Stimulated activated CD4-positive, alpha-beta T cell treated with anti-CD3 and anti-CD28 coated beads, TNF-alpha, amount 100 ng/mL, for 4 hours (primary cell): ENCODE data around the gene ALDH4A1.

Experiments used
- DNase-seq, 3 experiments: peaks; one replicate each; pipeline ENCODE4 v3.0.0-alpha.2; 2020; ENCODE audit warnings: low read depth in 3 of 3

ALDH4A1 gene

DNA sequence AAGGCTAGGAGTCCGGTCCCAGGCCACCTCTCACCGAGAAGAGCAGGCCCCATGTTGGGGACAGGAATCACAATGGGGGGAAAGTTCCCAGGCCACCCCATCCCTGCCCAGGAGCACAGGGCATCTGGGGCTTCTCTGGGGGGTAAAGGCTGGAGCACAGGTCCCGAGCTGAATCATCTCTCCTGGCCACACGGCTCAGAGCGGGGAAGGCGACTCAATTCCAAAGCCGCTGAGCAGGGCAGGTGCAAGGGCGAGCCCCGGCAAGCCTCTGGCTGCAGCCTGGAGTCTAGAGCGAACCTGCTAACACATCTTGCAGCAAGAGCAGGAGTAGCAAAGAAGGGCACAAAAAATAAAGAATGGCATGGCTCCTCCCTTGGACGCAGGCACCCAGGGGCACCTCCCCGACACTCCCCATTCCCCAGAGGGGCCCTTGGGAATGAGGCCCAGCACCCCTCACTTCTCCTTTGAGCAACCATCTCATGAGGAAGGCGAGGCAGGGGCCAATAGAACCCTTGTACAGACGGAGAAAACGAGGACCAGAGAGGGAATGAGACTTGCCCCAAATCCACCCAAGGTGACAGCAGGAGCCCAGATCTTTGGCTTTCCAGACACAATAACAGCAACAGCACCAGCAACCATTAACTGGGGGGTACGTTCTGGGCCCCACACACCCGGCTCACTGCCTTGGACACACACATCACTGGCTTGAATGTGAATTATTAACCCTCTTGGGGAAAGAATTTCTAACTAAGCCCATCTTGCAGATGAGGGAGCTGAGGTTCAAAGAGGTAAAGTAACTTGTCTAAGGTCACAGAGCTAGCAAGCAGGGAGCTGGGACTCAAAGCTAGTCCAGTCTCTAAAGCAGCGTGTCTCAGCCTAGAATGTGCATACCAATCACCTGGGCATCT lies 20.7 kb upstream of the ALDH4A1 start:
- DNase-seq: no peak

DNA sequence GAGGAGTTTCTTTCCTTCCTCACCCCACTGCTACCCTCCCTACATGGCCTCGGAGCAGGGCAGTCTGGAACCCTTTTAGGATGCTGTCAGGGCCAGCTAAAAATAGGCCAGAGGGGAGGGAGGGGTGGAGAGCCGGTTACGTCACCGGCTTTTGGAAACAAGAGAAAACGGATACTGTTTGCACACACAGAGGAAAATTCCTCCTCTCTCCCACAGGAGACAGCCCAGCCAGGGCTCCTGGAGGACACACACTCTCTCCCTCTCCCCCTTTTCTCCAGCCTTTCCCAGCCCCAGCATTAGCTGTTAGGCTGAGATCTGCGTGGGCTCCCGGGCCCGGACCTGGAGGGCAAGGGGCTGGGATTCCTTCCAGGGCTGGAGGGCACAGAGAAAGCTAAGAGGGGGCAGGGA lies 20.0 kb upstream of the ALDH4A1 start:
- DNase-seq: no peak

DNA sequence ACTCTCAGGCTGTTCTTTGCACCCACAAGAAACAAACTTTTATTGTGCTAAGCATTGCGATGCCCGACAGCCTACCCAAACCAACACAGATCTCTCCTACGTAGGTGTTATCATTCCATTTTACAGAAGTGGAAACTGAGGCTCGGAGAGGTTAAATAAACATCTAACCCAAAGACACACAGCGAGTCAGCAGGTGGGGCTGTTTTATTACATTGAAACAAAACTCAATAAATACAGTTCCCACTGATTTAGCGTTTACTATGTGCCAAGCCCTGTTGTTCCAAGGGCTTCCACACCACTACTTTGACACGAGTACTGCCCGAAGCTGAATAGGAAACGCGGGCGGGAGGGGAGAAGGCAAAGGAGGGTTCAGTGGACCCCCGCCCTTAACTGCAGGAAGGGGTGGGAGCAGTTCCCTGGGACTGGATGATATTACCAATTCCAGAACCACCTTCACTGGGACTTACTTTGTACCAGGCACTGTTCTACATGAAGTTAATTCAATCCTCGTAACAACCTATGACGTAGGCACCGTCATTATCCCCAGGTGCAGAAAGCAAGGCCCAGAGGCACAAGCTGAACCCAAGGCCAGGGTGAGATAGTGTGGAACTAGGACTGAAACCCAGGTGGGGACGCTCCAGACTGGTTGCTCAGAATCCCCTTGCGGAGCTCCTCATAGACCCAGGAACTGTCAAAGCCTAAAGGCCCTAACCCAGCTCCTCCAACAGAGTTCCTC lies 19.3 kb upstream of the ALDH4A1 start:
- DNase-seq: no peak

DNA sequence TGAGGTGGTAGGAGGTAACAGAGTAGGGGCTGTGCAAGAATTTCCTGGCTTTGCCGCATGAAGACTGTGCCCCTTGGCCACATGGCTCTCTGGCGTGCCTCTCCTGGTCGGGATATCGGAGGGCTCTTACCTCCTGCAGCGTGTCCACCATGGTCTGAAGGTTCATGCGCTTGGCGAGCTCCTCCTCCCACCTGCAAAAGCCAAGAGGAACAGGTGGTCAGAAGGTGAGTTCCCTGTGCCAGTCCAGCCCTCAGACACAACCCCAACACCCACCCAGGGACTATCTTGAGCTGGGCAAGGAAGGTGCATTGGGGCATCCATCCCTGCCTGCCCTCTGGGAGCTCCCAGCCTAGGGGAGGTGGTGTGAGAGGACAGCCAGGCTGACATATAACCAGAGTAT lies 18.6 kb upstream of the ALDH4A1 start:
- no peak for DNase-seq

DNA sequence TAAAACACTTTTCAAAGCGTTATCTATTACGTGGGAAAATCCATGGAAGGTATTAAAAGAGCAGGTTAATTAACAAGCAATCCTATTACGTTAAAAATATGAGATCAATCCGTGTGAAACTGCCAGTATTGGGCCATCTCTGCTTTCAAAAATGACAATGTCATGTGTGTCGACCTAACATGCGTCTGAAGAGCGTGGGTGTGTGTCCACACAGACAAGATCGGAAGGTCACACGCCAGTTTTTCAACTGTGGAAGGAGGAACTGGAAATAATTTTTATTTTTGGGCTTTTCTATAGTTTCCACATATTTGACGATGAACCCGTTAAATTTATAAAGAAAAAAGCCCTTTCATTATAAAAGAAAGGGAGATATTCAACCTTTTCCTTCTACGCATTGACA lies 17.6 kb upstream of the ALDH4A1 start:
- no peak for DNase-seq

DNA sequence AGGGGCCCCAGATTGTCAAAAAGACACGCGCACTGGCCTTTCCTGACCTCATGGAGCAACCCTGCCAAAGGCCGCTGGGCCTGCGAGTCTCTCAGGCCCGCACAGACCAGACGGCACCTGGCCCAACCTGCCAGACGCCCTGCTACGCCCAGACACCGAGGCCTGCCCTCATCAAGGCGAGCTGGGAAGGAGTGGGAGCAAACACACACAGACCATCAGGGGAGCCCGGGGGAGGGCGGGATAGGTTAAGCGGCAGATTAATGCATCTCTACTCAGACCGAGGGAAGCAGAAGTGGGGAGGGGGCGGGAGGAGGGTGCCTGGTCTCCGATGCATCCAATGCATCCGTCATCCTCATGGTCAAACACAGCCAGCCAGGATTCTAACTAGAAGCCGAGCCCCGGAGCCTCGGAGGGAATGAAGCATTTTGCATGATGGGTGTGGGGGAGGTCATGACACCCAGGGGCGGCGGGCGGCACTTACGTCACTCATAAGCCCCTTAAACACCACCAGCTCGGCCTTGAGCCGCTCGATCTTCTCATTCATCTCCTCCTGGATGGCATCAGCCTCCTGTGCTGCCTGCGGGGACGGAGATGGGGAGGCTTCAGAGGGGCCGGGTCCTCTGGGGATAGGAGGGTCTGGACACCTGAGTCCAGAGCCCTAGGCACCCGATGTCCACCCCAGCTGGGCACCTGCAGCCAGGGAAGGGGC lies 17.0 kb upstream of the ALDH4A1 start:
- no peak for DNase-seq

DNA sequence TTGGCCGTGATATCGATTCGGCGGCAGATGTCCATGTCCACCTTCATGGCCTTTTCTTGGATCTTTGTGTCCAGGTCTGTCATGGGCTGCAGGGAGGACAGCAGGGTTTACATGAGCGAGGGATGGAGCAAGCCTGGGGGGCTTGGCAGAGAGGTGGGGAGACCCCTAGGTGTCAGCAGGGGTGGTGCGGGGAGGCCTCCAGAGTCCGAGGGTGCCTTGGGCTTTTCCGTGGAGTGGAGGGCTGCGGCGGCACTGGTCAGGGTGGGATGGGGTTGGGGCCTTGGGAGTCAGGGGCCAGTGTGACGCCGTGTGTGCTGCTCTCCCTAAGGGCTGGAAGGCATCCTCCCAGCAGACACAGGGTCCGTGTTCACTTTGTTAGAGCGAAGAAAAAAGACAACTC lies 16.1 kb upstream of the ALDH4A1 start:
- DNase-seq: no peak

DNA sequence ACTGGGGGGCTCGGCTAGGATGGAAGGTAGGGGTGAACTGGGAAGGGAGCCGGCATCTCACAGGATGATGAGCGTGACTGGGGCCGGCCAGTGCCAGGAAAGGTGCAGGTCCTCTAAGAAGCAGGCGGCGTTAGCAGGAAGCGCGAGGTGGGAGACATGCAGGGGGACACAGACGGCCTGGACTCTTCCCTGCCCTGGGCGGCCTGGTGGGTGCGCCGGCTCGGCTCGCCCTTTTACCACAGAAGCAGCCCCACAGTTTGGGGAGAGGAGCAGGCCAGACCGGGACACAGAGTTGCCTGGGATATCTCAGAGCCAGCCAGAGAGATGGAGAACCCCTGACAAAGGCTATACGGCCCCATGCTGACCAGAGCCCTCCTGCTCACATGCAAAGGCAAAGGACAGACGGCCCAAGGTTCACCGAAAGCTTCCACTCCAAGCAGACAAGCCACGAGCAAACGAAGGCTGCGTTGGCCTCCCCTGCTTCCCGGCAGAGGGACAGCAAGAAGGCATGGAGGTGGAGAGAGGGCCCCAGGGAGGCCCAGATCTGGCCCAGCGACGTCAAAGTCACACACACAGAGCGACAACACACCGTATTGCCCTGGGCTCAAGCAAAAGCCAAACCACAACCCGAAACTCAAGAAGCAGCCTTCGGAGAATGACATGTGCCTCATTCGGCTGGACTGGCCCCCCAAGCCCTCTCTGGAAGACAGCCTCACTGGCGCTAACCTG lies 14.9 kb upstream of the ALDH4A1 start:
- no peak for DNase-seq

DNA sequence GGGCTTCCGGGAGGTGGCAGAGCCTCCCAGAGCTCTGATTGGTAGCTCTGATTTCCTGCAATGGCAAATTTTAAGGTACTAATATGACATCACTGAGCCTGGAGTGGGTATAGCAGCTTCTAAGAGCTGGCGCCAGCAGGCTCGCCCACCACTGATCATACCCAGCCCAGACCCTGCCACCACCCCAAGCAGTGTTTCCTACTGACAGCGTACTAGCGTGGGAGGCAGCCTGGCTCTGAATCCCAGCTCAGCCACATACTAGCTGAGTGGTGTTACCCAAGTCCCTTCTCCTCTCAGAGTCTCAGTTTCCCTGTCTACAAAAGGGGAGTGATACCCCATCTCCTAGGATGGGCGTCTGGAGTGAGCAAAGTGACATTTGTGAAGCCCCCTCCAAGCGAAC lies 13.0 kb upstream of the ALDH4A1 start:
- no peak for DNase-seq

DNA sequence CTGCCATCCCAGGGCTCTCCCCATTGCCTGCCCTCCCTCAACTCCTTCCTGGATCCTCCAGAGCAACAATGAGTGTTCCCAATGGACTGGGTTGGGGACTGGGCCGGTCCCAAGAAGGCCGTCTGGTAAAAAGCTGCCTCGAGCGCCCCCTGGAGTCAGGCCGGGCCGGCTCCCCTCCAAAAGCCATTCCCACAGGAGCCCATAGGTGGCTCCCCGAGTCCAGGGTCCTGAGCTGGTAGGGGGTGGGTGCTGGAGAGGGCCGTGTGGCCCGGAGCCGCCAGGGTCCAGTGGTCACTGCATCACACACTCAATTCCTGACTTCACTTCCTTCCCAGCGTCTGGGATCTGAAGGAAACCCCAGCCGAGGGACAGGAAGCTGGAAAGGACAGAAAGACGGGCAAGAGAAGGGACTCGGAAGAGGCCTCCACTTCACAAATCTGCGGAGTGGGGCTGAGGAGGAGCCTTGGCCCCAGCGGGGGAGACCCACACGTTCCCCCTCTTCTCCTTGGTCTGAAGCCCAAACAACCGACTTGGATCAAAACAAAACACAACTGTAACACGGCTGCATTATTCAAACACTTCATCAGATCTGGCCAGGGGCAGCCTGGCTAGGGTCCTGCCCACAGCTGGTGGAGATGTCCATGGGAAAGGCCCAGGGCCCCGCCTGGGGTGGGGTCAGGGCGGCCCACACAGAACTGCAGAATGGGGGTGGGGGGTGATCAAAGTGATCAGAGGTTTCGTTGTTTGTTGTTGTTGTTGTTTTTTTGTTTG lies 10.9 kb upstream of the ALDH4A1 start:
- peak; percentile 49 to 72 (median 64) for DNase-seq

DNA sequence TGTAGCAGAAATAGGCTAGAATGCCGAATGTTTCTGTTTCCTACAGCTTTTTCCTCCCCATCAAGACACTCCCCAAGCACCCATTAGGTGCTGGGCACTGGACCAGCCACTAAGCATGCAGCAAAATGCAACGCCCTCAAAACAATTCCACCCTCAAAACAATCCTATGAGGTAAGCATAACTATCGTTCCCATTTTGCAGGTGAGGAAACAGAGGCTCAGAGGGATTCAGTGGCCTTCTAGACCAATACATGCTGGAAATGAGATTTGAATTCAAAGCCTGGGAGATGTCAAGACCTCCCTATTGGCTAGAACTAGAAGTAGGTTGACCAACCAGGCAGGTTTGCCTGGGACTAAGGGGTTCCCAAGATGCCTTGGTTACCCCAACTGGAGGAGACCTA lies 10.2 kb upstream of the ALDH4A1 start:
- DNase-seq: no peak

DNA sequence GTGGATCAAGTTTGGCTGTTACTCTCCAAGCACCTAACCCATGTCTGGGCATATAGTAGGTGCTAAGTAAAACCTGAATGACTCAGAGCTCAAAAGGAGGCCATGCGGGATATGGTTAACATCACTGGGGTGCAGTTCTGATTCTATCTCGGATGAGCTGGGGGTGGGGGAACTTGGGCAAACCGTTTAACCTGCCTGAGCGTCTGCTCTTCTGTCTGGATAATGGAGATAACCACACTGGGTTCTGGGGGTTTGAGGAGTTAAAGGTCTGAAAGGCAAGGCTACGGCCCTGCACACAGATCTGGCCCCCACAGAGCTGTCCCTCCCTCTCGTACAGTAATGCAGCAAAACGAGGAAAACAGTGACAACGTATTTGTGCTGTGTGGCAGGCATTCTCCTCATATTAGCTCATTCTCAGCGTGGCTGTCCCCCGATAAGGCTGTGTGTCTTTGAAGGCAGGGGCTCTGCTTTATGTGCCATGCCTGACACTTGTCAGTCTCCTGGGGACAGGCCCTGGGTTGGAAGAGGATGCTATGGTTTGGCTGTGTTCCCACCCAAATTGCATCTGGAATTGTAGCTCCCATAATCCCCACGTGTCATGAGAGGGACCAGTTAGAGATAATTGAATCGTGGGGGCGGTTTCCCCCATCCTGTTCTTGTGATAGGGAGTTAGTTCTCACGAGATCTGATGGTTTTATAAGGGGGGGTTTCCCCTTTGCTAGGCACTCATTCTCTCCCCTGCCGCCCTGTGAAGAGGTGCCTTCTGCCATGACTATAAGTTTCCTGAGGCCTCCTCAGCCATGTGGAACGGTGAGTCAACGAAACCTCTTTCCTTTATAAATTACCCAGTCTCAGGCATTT lies 6.8 kb upstream of the ALDH4A1 start:
- peak in 1 of 3 experiments; percentile 8 for DNase-seq

DNA sequence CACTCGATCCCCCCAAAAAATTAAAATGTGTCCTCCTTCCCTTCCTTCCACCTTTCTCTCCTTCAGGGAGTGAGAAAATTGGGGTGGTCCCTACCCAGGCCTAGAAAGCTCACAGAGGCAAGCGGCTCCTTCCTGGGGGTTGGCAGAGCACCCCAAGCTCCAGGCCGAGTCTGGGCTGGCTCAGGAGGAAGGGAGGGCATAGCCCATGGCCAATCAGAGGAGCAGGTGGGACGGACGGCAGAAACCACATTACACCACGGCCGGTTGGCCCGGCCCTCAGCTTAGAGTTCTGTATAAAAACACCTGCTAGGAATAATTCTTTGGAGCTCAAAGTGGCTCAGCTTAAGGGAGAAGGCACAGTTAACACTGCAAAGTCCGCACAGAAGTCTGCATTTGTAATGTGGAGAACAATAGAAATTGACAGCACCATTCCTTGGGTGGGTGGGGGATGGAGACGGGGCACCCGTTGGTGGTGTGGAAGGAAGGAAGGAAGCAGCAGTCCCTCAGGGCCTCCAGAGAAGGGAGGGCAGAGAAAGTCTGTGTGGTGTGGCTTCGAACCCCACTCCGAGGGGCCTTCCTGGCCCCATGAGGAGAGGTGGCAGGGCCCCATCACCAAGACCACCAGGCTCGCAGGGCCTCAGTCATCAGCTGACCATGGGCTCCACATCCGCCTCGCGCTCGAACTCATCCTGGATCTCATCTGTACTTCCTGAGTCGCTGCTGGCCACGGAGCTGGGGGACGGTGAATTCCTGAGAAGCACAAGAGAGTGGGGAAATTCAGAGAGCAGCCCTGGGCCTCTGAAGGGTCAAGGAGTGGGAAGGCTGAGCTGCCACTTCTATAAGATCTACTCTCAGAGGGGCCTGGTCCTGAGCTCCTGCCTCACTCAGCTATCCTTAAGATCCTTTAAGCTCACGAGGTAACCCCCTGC lies 5.8 kb upstream of the ALDH4A1 start:
- DNase-seq: no peak

DNA sequence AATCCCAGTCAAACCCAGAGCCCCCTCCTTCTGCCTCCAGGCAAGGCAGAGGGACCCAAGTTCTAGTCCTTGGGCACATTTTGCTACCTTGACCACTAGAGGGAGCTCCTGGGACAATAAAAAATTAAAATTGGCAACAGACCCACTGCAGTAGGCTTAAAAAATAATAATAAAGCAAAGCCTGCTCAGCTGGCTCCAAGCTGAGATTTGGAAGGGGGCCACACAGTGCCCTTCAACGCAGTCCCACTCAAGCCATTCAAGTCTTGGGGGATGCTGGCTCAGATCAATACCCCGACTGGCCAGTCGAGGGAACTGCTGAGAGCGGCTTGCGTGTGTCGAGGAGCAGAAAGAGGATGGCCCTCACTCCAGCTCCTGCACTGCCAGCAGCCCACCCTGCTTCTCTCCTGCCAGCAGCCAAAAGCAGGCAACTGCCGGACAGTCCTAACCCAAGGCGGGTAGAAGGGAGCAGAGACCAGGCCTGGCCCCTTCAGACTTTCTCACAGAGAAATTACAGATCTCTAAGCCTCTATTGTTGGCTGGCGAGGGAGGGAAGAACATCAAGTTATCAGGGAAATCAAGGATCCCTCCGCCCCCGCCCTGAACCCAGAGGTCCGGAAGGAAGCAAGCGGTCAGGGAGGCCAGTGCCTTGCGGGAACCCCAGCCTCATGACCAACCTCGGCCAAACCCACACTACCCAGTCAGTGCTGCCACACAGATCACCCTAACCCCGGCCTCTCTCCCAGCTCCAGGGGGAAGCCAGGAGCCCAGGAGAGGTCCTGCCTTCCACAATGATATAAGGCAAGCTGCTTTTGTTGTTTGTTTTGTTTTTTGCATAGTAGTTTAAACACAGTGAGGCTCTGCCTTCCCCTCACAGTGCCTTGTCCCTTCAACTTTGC lies 4.9 kb upstream of the ALDH4A1 start:
- DNase-seq: peak in 2 of 3 experiments; percentile 21 to 48

DNA sequence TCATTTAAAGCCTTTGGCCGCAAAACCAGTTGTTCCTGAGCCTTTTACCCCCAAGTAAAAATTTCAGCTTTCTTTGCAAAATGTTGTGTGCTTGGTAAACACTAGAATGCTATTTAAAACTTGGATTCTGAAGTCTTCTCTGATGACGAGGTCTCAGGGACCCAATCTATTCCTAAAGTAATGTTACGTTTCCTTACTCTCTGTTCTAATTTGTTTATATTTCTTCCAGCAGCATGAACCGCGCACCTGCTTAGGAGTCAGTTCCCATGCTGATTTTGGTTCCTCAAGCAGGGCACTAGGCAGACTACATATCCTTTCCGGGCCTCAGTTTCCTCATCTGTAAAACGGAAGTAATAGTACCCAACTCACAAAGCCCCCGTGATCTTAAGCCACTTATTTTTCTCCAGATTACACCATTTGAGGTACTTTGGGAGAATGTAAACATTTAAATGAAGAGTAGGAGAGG lies 969 bp upstream of the ALDH4A1 start:
- DNase-seq: no peak

DNA sequence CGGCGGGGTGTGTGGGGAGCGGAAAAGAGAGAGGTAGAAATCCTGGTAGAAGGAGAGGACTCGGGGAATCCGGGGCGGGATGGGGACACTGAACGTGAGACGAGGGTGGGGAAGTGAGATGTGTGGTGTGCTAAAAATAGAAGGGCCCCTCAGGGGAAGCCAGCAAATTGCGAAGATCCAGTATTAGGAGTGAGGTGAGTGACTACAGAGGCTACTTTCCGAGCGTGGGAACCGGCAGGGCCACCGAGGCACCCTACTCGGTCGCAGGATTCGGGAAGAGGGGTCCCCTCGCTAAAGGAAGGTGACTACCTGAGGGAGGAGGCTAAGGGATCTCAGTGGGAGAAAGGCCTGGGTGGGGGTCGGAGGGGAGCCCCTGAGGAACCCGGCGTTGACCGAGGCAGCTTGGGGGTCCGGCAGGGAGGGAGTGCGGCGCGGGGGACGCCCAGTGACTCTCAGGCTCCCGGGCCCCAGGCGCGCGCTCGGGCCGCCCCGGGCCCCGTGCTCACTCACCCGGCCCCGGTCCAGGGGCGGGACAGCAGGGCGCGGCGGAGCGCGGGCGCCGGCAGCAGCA lies 318 bp downstream of the ALDH4A1 start:
- no peak for DNase-seq
